Right renal cortex interstitium (tissue), 3 donors: Measurements from ENCODE around the gene NUP62. TPM values are rescaled to one million over a fixed set of nuclear protein-coding genes. Genes with fewer than 3 reads are reported as not detected.

Source experiments
- DNase-seq, 3 donors: peaks; one replicate each; pipeline ENCODE4 v3.0.0-alpha.2; 2013; ENCODE audit warnings: low read depth in 3 of 3, low spot score in 2 of 3
- polyA plus RNA-seq, 3 donors: library from polyadenylated mRNA; unstranded; fragments of 120-200 nt; gene quantifications; one replicate each; pipeline ENCODE4 v1.2.1, GENCODE V29; 2013; ENCODE audit not compliant: insufficient read length in 3 of 3

The NUP62 gene
- polyA plus RNA-seq, 3 donors, result 49.9 to 54.6 (median 53.2) TPM

GRCh38 chr19:49883094-49883493 is 46.2 kb downstream of the NUP62 start:
- DNase-seq, result no peak

GRCh38 chr19:49882643-49883042 is 46.7 kb downstream of the NUP62 start:
- no peak for DNase-seq

- DNase-seq, result no peak
These were observed 47.5 kb downstream of the NUP62 start for GRCh38 chr19:49881672-49882394.

DNA sequence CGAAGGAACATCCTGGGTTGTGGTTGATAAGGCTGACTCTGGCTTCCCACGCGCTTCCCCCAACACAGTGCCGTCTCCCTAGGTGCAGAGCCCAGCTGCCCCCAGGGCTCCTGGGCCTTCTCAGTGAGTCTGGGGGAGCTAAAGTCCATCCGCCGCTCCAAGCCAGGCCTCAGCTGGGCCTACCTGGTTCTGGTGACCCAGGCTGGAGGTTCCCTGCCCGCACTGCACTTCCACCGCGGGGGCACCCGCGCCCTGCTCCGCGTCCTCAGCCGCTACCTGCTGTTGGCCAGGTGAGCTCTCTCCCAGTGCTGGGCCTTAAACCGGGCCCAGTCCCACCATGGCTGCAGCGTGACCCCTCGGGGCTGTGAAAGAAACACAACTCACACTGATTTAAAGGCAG is 48.1 kb downstream of the NUP62 start:
- DNase-seq, result no peak

GRCh38 chr19:49880162-49880869 is 49.0 kb downstream of the NUP62 start:
- DNase-seq, result no peak

GRCh38 chr19:49879243-49879963 is 49.9 kb downstream of the NUP62 start:
- DNase-seq, result no peak

DNA sequence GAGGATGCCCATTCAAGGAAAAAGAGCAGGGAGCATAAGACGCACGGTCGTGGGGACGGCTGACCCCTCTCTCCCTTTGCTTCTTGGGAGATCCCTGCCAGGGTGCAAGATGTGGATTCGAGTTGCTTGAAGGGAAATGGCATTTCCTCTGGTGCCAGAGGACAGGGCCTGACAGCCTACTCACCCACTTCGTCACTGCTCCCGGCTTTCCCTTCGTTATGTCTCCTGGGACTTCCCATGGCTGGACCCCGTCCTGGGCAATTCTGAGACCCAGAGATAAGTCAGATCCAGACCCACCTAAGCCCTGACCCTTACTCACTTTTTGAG is 50.6 kb downstream of the NUP62 start:
- no peak for DNase-seq

- DNase-seq, result peak in 2 of 3 donors; percentile 95 to 97
These were observed 51.2 kb downstream of the NUP62 start for GRCh38 chr19:49877879-49878743.

GRCh38 chr19:49877020-49877878 is 52.1 kb downstream of the NUP62 start, which contains the start of the genes AKT1S1 and TBC1D17:
TSS of gene AKT1S1 (minus strand) at chr19:49877355. CDS start at chr19:49873295, 4,060 bp downstream.
TSS of gene TBC1D17 (plus strand) at chr19:49877702. CDS start at chr19:49877724, 22 bp downstream.
- DNase-seq, result peak; percentile 99 to 100 (median 99)

DNA sequence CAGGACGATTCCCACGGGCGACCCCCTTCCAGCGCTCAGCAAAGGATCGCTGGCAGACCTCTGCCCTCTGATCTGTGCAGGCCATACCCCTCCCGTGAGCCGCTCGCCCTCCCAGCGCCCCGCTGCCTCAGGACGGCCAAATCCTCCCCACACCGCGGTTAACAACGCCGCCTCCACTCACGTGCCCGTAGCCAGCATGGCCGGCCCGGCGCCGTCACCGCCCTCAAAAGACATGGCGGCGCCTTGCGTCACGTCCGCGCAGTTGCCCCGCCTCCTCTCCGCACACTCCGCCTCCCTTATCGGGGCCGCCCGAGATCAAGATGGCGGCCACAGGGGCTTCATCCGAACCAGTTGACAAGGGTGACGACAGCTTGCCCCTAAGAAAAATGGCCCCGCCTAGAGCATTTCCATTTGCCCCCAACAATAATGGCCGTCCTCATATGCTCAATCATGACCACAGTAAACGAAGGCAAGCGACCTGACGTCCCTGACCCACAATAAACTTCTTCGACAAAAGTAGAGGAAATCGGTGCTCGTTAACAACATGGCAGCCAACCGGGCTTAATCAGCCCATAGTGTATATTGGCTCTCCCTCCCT is 52.8 kb downstream of the NUP62 start:
- DNase-seq, result peak; percentile 98 to 100 (median 99)

DNA sequence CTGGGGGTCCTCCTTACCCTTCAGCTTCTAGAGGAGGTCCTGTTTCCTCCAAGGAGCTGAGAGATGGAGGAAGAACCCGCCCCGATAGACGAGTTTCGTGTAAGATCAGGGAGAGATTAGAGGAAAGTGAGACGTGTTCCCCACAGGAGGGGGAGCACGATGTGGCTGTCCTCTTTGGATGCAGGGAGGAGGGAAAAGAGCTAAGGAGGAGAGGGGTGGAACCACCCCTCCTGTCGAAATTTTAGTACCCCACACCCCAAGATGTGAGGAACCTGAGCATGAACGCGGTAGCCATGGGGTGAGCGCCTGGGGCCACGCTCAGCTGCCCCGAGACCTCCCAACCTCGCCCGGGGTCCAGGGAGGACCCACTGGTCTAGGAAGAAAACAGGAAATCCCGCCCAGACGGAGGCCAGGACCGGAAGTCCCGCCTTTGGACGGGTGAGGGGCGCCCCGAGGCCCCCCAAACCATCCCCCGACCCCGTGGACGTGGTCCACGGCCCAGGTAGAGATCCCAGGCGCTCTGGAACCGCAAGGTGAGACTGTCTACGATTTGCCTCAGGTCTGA is 53.4 kb downstream of the NUP62 start:
- DNase-seq, result no peak

DNA sequence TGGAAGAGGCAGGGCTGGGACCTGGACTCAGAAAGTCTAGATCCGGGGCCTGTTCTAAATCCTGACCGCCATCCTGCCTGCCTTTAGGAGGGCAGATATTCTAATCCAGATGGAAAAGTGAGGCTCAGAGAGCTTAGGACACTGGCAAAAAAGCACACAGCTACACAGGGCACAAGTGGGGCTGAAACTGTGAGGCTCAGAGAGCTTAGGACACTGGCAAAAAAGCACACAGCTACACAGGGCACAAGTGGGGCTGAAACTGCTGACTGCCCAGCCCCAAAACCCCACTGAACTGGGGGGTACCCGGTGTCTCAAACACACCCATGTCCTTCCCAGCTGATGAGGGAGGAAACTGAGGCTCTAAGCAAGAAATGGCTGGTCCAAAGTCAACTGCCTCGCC is 54.1 kb downstream of the NUP62 start:
- DNase-seq, result no peak

- no peak for DNase-seq
These were observed 54.7 kb downstream of the NUP62 start for GRCh38 chr19:49874503-49875157.

DNA sequence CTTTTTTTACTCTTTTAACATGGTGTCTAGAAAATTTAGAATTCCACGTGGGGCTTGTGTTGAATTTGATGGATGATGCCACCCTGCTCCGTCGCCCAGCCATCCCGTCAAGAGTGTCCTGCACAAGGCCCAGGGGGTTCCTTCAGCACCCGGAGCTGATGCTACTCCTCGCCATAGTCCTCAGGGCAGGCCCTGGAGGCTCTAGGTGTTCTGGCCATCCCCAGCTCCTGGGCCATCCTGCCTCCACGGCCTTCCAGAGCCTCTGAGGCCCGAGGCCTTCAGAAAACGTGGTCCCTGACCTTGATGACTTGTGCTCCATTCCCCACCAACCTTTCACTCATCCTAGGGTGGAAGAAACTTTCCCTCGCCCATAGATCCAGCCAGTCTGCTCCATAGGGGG is 55.5 kb downstream of the NUP62 start:
- DNase-seq, result no peak

DNA sequence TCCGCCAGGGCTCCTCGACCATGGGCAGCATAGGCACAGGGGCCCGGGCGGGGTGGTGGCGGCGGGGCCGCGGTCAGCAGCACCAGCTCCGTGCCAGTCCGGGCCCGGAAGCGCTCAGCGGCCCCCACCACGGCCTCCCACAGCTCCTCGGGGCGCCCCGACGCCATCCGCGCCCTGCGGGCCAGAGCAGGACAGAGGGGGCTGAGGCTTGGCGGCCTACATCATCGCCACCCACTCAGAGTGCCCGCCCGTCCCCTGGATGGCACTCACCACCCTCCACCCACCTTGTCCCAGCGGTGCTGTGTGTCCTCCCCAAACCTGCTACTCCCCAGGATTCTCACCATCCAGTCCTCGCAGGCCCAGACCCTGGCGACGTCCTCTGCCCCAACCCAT is 56.2 kb downstream of the NUP62 start:
- no peak for DNase-seq

GRCh38 chr19:49872245-49873128 is 56.8 kb downstream of the NUP62 start:
- no peak for DNase-seq

DNA sequence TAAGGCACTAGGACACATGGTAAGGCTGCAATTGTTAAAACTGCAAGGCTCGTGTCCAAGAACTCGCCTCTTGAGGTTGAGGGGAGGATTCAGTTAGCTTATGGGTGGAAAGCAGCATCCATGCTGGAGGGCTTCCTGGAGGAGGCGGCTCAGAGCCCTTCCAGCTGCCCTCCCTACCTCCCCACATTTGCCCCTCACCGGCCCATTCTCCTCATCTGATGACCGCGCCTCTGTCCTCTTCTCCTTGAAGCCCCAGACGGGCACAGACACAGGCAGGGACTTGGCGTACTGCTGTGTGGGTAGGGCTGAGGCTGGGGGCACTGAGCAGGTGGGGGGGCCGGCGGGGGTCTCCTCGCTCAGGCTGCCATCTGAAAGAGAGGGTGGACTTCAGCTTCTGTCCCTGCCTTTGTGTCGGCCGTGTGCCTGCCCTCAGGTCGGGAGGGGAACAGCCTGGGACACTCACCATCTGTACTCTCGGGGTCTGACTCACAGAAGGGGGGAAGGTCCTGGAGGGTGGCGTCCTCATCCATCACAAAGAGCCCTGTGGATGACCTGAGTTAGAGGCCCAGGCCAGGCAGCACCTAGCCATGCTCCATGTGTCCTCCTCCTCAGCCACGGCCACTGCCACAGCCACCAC is 57.8 kb downstream of the NUP62 start:
- no peak for DNase-seq
